ENCODE data around the gene TRAF2.

Gene TRAF2

GRCh38 chr9:136937186-136938001, 51.1 kb downstream of the TRAF2 start:
- no peak for DNase-seq (ENCODE audit: low read depth)

- no peak for DNase-seq (ENCODE audit: low read depth)
Observed at GRCh38 chr9:136939431-136939995, 53.2 kb downstream of the TRAF2 start.

GRCh38 chr9:136939996-136940525, 53.7 kb downstream of the TRAF2 start:
- DNase-seq (ENCODE audit: low read depth), result no peak

DNA sequence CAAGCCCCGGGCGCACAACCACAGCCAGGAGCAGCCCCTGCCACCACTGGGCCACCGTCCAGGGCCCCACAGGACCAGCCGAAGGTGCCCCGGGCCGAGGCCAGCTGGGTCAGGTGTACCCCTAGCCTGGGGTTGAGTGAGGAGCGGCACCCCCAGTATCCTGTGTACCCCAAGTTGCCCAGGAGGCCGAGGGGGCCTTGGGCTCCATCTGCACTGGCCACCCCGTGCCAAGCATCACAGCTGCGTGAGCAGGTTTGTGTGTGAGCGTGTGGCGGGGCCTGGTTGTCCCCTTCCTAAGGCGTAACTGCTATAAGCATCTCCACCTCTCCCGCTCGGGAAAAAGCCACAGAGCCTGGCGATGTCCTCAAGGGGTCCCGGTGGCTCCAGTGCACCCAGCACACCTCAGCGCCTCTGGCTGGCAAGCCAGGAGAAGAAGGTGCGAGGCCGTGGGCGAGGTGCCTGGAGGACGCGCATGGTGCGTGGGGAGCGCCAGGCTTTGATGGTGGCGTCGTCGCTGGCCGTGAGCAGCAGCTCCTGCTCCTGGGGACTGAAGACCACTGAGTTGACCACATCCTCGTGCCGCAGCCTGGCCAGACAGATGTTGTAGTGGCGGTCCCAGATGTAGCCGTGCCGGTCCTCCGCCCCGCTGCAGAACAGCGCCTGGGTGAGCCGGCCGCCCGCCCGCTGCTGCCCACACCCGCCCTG, 54.4 kb downstream of the TRAF2 start:
- DNase-seq (ENCODE audit: low read depth), result no peak

DNA sequence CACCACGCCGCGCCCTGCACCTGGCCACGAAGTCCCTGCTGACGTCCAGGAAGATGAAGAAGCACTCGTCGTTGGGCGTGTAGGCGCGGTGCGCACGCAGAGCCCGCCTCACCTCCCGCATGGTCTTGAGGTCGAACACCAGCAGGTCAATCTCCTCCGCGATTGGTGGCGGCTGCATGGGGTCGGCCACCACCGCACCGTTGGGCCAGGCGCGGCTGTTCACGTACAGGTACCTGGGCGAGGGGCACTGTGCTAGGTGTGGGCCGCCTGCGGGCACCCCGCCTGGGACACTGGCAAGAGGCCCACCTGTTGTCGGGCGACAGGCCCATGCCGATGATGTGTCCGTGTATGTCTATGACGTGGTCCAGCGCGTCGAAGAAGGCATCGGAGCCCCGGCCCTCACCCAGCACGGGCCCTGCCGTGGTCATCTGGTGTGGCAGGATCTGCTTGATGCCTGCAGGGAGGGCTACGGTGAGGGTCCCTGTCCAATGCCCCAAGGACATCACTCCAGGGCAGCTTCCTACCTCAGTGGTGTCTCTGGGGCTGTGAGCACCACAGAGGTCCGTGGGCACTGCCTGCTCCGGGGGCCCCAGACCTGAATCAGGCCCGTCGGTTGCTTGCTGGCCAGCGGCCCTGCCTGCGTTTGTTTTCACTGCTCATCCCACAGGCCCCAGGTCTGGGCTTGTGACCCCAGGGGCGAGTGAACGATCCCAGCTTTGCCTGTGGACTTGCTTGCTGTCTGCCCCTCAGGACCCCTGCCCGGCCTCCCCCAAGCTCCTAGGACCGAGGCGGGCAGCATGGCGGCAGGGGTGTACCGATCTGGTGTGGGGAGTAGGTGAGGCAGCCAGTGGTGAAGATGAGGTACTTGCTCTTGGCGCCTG, 55.2 kb downstream of the TRAF2 start:
- no peak for DNase-seq (ENCODE audit: low read depth)

DNA sequence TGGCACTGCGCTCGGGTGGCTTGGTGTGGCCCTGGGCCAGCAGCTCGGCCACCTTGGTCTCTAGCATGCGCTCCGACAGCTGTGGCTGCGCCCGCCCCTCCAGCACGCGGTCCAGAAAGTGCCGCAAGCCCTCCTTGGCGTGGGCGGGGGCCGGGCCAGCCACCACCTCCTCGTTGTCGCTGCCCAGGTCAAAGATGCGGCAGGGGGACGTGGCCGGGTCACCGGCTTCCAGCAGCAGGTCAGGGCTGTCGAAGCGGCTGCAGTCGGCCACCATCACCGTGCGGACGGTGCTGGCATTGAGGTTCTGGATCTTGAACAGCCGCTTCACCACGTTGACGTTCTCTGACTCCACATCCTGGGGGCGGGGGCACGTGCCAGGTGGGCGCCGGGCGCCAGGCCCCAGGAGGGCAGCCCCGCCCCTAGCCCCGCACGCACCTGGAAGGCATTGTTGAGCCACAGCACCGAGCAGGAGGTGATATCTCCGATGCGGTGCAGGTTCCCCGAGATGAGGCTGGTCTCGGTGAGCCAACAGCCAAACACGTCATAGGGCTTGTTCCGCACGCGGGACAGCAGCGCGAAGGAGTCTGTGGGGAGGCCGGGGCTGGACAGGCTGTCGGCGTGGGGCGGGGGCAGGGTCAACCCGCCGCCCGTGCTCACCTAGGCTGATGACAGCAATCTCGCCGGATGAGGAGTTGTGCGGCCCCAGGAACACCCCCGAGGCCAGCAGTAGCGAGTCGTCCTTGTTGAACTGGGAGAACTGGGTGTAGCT, 56.0 kb downstream of the TRAF2 start:
- DNase-seq (ENCODE audit: low read depth), result no peak

- DNase-seq (ENCODE audit: low read depth), result no peak
Observed at GRCh38 chr9:136942881-136943230, 56.5 kb downstream of the TRAF2 start.

DNA sequence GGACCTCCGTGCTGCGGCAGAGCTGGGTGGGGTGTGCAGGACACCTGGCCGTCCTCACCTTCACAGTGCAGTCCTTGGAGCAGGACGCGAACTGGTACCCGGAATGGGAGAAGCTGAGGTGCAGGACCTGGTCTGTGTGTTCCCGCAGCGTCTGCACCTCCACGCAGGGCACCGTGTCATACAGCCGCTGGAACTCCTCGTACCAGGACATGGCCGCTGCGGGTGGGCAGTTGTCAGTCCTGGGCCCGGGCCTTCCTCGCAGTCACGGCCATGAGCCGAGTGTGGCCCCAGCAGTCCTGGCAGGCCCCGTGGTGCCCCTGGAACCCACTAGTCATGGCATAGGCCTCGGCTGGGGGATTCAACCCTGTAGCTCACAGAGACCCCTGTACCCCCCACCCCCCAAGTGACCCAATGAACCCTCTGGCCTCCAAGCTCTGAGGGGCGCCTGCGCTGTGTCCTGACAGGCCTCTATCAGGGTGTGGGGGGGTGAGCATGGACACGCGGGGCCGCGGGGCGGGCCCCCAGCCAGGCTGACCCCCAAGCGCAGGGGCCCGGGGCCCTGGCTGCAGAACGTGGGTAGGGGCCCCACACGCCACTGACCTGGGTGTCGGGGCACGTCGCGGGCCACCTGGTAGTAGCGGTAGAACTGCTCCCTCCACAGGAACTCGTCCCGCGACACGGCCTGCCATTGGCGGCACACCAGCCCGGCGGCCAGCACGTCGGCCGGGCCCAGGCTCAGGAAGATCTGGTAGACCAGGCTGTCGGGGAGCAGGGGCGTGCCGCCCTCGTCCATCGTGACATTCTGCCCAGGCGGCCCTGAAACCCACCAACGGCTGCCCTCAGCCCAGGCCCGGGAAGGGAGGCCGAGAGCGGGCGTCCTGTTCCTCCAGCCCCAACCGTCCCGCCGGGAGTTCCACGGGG, 57.2 kb downstream of the TRAF2 start:
- peak; percentile 4 for DNase-seq (ENCODE audit: low read depth)

DNA sequence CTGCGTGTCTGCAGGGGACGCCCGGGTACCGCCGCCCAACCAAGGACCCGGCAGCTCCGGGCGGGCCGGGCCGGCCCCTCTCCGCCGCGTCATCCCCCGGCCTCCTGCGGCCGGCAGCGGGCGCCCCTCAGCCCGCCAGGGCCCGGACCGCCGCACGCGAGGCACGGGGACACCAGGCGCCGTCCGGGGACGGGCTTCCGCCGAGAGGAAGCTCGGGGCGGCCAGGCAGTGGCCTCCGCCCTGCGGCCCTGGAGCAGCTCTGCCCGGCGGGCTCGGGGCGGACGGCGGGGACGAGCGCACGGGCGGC, 57.8 kb downstream of the TRAF2 start:
- DNase-seq (ENCODE audit: low read depth), result peak; percentile 22

DNA sequence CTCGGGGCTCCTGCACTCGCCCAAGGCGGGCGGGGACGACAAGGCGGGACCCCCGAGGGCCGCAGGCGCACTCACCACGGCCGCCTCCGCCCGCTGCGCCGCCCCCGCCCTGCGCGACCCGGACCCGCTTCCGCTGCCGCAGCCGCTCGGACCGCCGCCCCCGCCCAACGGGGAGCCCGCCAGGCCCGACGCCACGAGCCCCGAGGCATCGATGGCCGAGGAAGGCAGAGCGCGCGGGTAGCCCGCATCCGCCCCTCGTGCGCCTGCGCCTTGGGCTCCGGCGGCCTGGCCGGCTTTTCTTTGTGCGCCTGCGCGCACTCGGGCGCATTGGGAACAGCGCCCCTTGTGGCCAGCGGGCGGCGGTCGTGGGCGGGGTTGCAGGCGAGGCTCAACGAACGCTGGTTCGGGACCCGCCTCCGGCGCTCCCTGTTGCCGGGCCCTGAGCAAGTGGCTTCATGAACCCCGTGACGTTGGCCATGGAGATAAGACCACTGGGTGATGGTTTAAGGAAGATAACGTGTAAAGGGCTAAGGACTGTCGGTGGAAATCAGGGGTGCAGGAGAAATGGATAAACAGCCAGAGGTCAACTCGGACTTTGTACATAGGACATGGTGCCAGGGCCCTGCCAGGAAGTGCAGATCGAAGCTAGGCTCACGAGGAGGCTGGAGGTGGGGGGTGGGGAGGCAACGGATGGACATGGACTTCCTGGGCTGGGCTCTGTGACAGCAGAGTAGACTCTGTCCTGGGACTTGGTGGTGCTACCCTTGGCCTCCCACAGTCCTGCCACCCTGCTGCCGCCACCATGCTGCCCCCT, 58.4 kb downstream of the TRAF2 start, which contains the start of the genes C8G and FBXW5:
C8G (plus strand) TSS at position 725 of the 814 bp plus-strand sequence; CDS start at position 803, 78 bp downstream.
FBXW5 (minus strand) TSS at position 220 of the 814 bp plus-strand sequence. CDS start 655 bp downstream, outside the sequence.
- peak; percentile 82 for DNase-seq (ENCODE audit: low read depth)

GRCh38 chr9:136945333-136946227, 59.3 kb downstream of the TRAF2 start:
- DNase-seq (ENCODE audit: low read depth), result no peak

DNA sequence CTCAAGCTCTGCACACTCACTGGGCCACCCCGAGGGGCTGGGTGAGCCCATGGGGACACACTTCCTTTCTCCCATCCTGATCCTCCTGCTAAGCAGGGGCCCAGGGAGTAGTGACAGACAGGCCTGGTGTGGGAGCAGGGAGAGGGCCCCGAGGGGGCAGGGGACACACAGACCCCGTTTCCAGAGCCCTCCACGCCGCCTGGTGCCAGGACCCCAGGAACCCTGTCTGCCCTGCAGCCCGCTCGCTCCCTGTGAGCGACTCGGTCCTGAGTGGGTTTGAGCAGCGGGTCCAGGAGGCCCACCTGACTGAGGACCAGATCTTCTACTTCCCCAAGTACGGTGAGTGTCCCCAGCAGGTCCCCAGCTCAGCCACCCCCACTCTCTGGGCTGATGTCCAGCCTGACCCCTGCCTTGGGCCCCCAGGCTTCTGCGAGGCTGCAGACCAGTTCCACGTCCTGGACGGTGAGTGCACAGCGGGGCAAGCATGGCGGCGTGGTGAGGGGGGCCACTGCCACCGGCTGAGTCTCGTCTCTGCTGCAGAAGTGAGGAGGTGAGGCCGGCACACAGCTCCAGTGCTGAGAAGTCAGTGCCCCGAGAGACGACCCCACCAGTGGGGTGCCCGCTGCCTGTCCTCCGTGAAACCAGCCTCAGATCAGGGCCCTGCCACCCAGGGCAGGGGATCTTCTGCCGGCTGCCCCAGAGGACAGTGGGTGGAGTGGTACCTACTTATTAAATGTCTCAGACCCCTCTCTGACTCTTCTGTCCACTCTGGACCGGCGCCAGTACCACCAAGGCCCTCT, 60.1 kb downstream of the TRAF2 start:
- DNase-seq (ENCODE audit: low read depth), result no peak

DNA sequence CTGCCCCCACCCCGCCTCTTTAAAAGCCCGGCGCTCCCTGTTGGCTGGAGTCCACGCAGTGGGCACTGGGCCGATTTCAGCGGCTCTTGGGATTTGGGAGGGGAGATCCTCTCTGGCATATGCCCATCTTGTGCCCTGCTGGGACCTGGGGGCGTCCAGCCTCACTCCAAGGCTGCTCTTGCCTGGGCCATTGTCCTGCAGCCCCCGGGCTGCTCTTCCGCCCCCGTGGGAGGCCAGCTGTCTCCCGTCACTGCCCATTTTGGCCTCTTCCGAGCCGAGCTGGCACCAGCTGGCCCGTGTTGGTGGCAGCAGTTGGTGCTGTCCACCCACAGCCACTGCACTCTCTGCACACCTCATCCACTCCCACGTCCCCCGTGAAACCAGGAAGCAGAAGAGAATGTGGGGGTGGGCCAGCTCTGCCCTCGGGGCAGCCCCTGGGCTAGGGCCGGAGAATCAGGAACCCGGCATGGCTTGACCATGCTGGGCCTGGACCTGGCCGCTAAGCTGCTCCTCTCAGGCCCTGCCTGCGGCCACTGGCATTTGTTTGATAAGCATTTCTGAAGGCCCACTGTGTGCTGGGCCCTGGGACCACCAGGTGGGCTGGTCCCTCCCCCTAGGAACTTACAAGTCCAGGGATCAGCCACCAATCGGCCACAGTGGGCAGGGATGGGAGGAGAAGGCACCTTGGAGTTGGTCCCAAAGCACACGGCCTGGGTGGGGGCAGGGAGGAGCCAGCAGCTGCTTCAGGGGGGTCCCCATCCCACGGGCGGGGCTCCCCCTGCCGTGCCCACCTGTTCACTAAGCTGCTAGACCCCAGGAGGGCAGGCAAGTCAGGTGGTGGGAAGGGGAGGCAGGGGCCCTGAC, 60.9 kb downstream of the TRAF2 start:
- no peak for DNase-seq (ENCODE audit: low read depth)

DNA sequence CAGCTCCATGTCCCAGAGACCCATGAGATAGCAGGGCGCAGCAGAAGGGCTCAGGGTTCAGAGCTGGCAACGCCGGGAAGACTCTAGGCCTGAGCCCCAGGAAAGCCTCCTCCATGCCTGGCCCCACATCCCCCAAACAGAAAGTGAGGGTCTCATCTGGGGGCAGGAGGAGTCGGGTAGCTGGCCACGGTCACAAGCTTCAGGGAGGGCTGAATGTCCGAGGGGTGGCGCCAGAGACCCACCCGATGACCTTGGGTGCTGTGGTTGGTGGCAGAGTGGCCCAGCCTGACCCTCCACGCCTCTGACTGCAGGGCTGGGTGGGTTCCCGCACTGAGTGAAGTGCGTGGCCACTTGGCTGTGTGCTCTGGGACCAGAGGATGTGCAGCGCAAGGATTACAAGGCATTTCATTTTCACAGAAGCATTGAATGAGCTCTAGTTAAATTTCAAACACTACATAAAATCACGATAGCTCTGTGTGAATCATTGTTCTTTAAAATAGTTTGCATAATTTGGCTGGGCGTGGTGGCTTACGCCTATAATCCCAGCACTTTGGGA, 61.7 kb downstream of the TRAF2 start:
- DNase-seq (ENCODE audit: low read depth), result peak; percentile 9

- no peak for DNase-seq (ENCODE audit: low read depth)
Observed at GRCh38 chr9:136949239-136949816, 63.0 kb downstream of the TRAF2 start.
